OCI-LY7 (cell line): ENCODE data around the gene ZNF783.

Experiments used
- EZH2phosphoT487 ChIP-seq: fragments of 200-600 bp; sonication (generic); IDR thresholded peaks from 2 replicates; pipeline ENCODE4 v1.6.1; 2018; ENCODE audit warnings: low read depth, borderline replicate concordance, mild to moderate bottlenecking, mixed run types, antibody characterized with exemption, low read length, moderate library complexity, mixed read lengths
- TF ChIP-seq, protein P1 (sequence below): fragments of 200-600 bp; sonication (generic); conservative IDR thresholded peaks from 2 replicates; pipeline ENCODE4 v1.5.1; 2014; ENCODE audit warnings: mild to moderate bottlenecking, antibody characterized with exemption, low read length, moderate library complexity, mixed read lengths

DNA sequence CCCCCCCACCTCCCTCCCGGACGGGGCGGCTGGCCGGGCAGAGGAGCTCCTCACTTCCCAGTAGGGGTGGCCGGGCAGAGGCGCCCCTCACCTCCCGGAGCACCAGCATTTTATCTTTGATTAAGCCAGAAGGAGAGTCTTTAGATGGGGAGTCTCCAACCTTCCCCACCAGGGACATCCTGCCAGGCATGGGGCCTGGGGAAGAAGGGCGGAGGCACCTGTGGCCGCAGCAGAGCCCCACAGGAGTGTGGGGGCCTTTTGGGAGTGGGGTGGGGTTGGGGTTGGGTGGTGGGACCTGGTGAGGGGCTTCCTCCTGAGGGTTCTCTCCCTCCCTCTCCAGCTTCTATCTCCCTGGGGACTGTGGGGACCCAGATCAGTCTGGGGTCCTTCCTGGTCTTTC lies 18.2 kb downstream of the ZNF783 start:
- TF ChIP-seq, protein P1, sequence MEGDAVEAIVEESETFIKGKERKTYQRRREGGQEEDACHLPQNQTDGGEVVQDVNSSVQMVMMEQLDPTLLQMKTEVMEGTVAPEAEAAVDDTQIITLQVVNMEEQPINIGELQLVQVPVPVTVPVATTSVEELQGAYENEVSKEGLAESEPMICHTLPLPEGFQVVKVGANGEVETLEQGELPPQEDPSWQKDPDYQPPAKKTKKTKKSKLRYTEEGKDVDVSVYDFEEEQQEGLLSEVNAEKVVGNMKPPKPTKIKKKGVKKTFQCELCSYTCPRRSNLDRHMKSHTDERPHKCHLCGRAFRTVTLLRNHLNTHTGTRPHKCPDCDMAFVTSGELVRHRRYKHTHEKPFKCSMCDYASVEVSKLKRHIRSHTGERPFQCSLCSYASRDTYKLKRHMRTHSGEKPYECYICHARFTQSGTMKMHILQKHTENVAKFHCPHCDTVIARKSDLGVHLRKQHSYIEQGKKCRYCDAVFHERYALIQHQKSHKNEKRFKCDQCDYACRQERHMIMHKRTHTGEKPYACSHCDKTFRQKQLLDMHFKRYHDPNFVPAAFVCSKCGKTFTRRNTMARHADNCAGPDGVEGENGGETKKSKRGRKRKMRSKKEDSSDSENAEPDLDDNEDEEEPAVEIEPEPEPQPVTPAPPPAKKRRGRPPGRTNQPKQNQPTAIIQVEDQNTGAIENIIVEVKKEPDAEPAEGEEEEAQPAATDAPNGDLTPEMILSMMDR = no peak
- no peak for TF ChIP-seq EZH2phosphoT487
